H9 (cell line): ENCODE data around the gene RASA2. TPM values are rescaled to one million over a fixed set of nuclear protein-coding genes. Genes with fewer than 3 reads are reported as not detected.

Source experiments
- DNase-seq: peaks from one replicate; pipeline ENCODE4 v3.0.0-alpha.2; 2017
- H2AFZ ChIP-seq: one replicate; pipeline ENCODE4 v1.6.1; 2013; ENCODE audit warnings: mild to moderate bottlenecking, low read length, control low read depth, moderate library complexity
- H2AK5ac ChIP-seq: 2 replicates; pipeline ENCODE4 v1.6.1; 2013; ENCODE audit warnings: low read length, control low read depth, mixed read lengths; ENCODE audit not compliant: insufficient read length
- H2BK120ac ChIP-seq: one replicate; pipeline ENCODE4 v1.6.1; 2013; ENCODE audit warnings: low read depth, mild to moderate bottlenecking, low read length, control low read depth, inconsistent platforms; ENCODE audit not compliant: poor library complexity, severe bottlenecking
- H2BK12ac ChIP-seq: 2 replicates; pipeline ENCODE4 v1.6.1; 2013; ENCODE audit warnings: low read length, control low read depth, mixed read lengths, low read depth; ENCODE audit not compliant: insufficient read length
- H2BK15ac ChIP-seq: 2 replicates; pipeline ENCODE4 v1.6.1; 2013; ENCODE audit warnings: low read depth, low read length, control low read depth
- H2BK20ac ChIP-seq: one replicate; pipeline ENCODE4 v1.6.1; 2013; ENCODE audit warnings: low read depth, mild to moderate bottlenecking, low read length, control low read depth, inconsistent platforms; ENCODE audit not compliant: poor library complexity, severe bottlenecking
- H2BK5ac ChIP-seq: 2 replicates; pipeline ENCODE4 v1.6.1; 2013; ENCODE audit warnings: low read length, control low read depth, mixed read lengths; ENCODE audit not compliant: insufficient read length
- H3K14ac ChIP-seq: 2 replicates; pipeline ENCODE4 v1.6.1; 2013; ENCODE audit warnings: low read length, control low read depth; ENCODE audit not compliant: insufficient read depth
- H3K18ac ChIP-seq: 2 replicates; pipeline ENCODE4 v1.6.1; 2013; ENCODE audit warnings: low read depth, mild to moderate bottlenecking, mixed read lengths, low read length, control low read depth; ENCODE audit not compliant: insufficient read length
- H3K23ac ChIP-seq: 2 replicates; pipeline ENCODE4 v1.6.1; 2013; ENCODE audit warnings: low read length, control low read depth, mixed read lengths, low read depth; ENCODE audit not compliant: insufficient read length
- H3K23me2 ChIP-seq: 2 replicates; pipeline ENCODE4 v1.6.1; 2013; ENCODE audit warnings: low read depth, mild to moderate bottlenecking, mixed read lengths, low read length, control low read depth; ENCODE audit not compliant: insufficient read length, poor library complexity, severe bottlenecking
- H3K27ac ChIP-seq: 2 replicates; pipeline ENCODE4 v1.5.1; 2013; ENCODE audit warnings: low read length, control low read depth, mixed read lengths, low read depth; ENCODE audit not compliant: insufficient read length
- H3K27me3 ChIP-seq: 2 replicates; pipeline ENCODE4 v1.6.1; 2013; ENCODE audit warnings: low read length, control low read depth, inconsistent platforms; ENCODE audit not compliant: insufficient read depth
- H3K4ac ChIP-seq: 2 replicates; pipeline ENCODE4 v1.6.1; 2013; ENCODE audit warnings: low read depth, mild to moderate bottlenecking, control low read depth, inconsistent platforms, low read length, moderate library complexity
- H3K4me1 ChIP-seq: 2 replicates; pipeline ENCODE4 v1.6.1; 2013; ENCODE audit warnings: low read length, control low read depth, inconsistent platforms; ENCODE audit not compliant: insufficient read depth
- H3K4me2 ChIP-seq: 2 replicates; pipeline ENCODE4 v1.6.1; 2013; ENCODE audit warnings: low read length, control low read depth, mixed read lengths; ENCODE audit not compliant: insufficient read length, insufficient read depth
- H3K56ac ChIP-seq: 2 replicates; pipeline ENCODE4 v1.6.1; 2013; ENCODE audit warnings: low read depth, mild to moderate bottlenecking, mixed read lengths, low read length, control low read depth; ENCODE audit not compliant: insufficient read length
- H3K79me1 ChIP-seq: 2 replicates; pipeline ENCODE4 v1.6.1; 2013; ENCODE audit warnings: low read depth, mild to moderate bottlenecking, moderate library complexity, low read length, control low read depth, inconsistent platforms; ENCODE audit not compliant: insufficient read depth, poor library complexity, severe bottlenecking
- H3K79me2 ChIP-seq: 2 replicates; pipeline ENCODE4 v1.6.1; 2013; ENCODE audit warnings: low read length, control low read depth, inconsistent platforms; ENCODE audit not compliant: insufficient read depth
- H3K9ac ChIP-seq: 2 replicates; pipeline ENCODE4 v1.6.1; 2013; ENCODE audit warnings: low read length, control low read depth, mixed read lengths; ENCODE audit not compliant: insufficient read length; ENCODE audit errors: extremely low read depth
- H3K9me3 ChIP-seq: one replicate; pipeline ENCODE4 v1.6.1; 2013; ENCODE audit warnings: low read depth, low read length, inconsistent platforms; ENCODE audit not compliant: control insufficient read depth
- H3T11ph ChIP-seq: one replicate; pipeline ENCODE4 v1.6.1; 2013; ENCODE audit warnings: mild to moderate bottlenecking, low read length, control low read depth, inconsistent platforms
- H4K20me1 ChIP-seq: one replicate; pipeline ENCODE4 v1.6.1; 2013; ENCODE audit not compliant: control insufficient read depth, insufficient read length, insufficient read depth
- H4K5ac ChIP-seq: 2 replicates; pipeline ENCODE4 v1.6.1; 2013; ENCODE audit warnings: low read depth, mild to moderate bottlenecking, mixed read lengths, low read length, control low read depth; ENCODE audit not compliant: insufficient read length
- H4K8ac ChIP-seq: replicated peaks from 2 replicates; pipeline ENCODE4 v1.6.1; 2013; ENCODE audit warnings: low read length, control low read depth, mixed read lengths, low read depth; ENCODE audit not compliant: insufficient read length
- H4K91ac ChIP-seq: 2 replicates; pipeline ENCODE4 v1.6.1; 2013; ENCODE audit warnings: low read depth, mild to moderate bottlenecking, moderate library complexity, mixed read lengths, low read length, control low read depth; ENCODE audit not compliant: insufficient read length
- H3K27ac Mint-ChIP-seq, 3 experiments: 2 replicates in 2 of 3; 3 replicates in 1 of 3; pipeline ENCODE4 v1.8.0; 2020 to 2021; ENCODE audit warnings: mixed read lengths in 3 of 3, mild to moderate bottlenecking in 1 of 3, moderate library complexity in 1 of 3
- H3K27me3 Mint-ChIP-seq: 2 replicates; pipeline ENCODE4 v1.8.0; 2021; ENCODE audit warnings: low read depth, mild to moderate bottlenecking, moderate library complexity, mixed read lengths
- H3K36me3 Mint-ChIP-seq, 3 experiments: 2 replicates in 2 of 3; 3 replicates in 1 of 3; pipeline ENCODE4 v1.8.0; 2020 to 2021; ENCODE audit warnings: low read depth in 3 of 3, mixed read lengths in 3 of 3; ENCODE audit not compliant: insufficient read depth in 1 of 3
- H3K4me1 Mint-ChIP-seq, 2 experiments: 2 replicates each; pipeline ENCODE4 v1.8.0; 2020; ENCODE audit warnings: mixed read lengths in 2 of 2
- H3K4me3 Mint-ChIP-seq, 2 experiments: 2 replicates in 1 of 2; 3 replicates in 1 of 2; pipeline ENCODE4 v1.8.0; 2020 to 2021; ENCODE audit warnings: mild to moderate bottlenecking in 2 of 2, mixed read lengths in 2 of 2, moderate library complexity in 1 of 2
- H3K9me3 Mint-ChIP-seq, 2 experiments: 2 replicates in 1 of 2; 3 replicates in 1 of 2; pipeline ENCODE4 v1.8.0; 2020; ENCODE audit warnings: mild to moderate bottlenecking in 2 of 2, mixed read lengths in 2 of 2, moderate library complexity in 1 of 2
- CTCF ChIP-seq: fragments of 200-600 bp; sonication (generic); conservative IDR thresholded peaks from 3 replicates; pipeline ENCODE4 v1.8.0; 2021; ENCODE audit warnings: antibody characterized with exemption, mild to moderate bottlenecking
- WGBS: extraction: QIAGEN DNeasy Blood & Tissue Kit; methylation state at CpG from one replicate; pipeline ENCODE4 v1.1.7; 2013; ENCODE audit warnings: missing lambda C conversion rate, low lambda C conversion rate, mixed read lengths; ENCODE audit not compliant: insufficient read length; ENCODE audit errors: extremely low coverage; 5-methylcytosine and 5-hydroxymethylcytosine counted together
- total RNA-seq: library from RNA; stranded (reverse); gene quantifications from 2 replicates; pipeline ENCODE4 v1.2.1, GENCODE V29; 2021

RASA2 gene
- total RNA-seq, 1 experiment from 2014 or later: 24.4 TPM

GRCh38 chr3:141553055-141553454, 66.2 kb downstream of the RASA2 start:
- Histone ChIP-seq H3K9me3 (no peaks in the 10 kb centered on the region), H2BK20ac (no peak overlapping the region), H3K9ac (no peak overlapping the region), H2BK15ac (no peak overlapping the region), H3K4ac (no peak overlapping the region), H3K23ac (no peak overlapping the region), H3T11ph (no peak overlapping the region), H3K14ac (no peak overlapping the region), H2AFZ (no peak overlapping the region), H3K18ac (no peak overlapping the region), H2BK12ac (no peak overlapping the region), H2AK5ac (no peak overlapping the region), H4K91ac (no peak overlapping the region), H3K27me3 (no peaks in the 10 kb centered on the region), H2BK120ac (no peak overlapping the region), H3K79me2 (no peaks in the 10 kb centered on the region), H3K4me2 (no peak overlapping the region), H3K27ac (no peak overlapping the region), H4K8ac (no peak overlapping the region), H3K4me1 (no peaks in the 10 kb centered on the region), H4K5ac (no peak overlapping the region), H2BK5ac (no peak overlapping the region), H3K56ac (no peak overlapping the region), H3K79me1 (no peaks in the 10 kb centered on the region), H3K23me2 (no peaks in the 10 kb centered on the region), H4K20me1 (no peaks in the 10 kb centered on the region)
- no peaks in the 10 kb centered on the region for H3K27me3 Mint-ChIP-seq
- H3K27ac Mint-ChIP-seq: no peak overlapping the region
- TF ChIP-seq CTCF: no peak
- H3K9me3 Mint-ChIP-seq: peaks cover 0 to under 1% of the 10 kb centered on the region in 2 experiments; a peak in 1 of 5 replicates
- no peak for DNase-seq
- H3K4me3 Mint-ChIP-seq: no peak overlapping the region
- H3K36me3 Mint-ChIP-seq: peaks cover 0 to under 1% (median under 1%) of the 10 kb centered on the region in 3 experiments; a peak in 3 of 7 replicates
- WGBS: no CpG with 5 or more reads among the region's 1 CpG
- H3K4me1 Mint-ChIP-seq: peaks cover 0 to 3% of the 10 kb centered on the region in 2 experiments; a peak in 1 of 4 replicates
